HepG2 (cell line): Measurements from ENCODE around the gene AP2S1. TPM values are rescaled to one million over a fixed set of nuclear protein-coding genes. Genes with fewer than 3 reads are reported as not detected.
A peak's percentile ranks its signal among the peaks of the same experiment; 100 is the strongest.

Source experiments
- AHR ChIP-seq: IDR thresholded peaks from 2 replicates; pipeline ENCODE4 v1.6.1; 2018; ENCODE audit warnings: missing genetic modification reagents, missing compliant biosample characterization
- ARNTL ChIP-seq: sonication (generic); formaldehyde crosslinking; IDR thresholded peaks from 2 replicates; pipeline ENCODE4 v1.4.0; 2020; ENCODE audit warnings: mild to moderate bottlenecking, missing genetic modification reagents
- BRD4 ChIP-seq: sonication (generic); formaldehyde crosslinking; IDR thresholded peaks from 2 replicates; pipeline ENCODE4 v1.4.0; 2020; ENCODE audit warnings: missing genetic modification reagents
- CREM ChIP-seq, 2 experiments: sonication (generic) in 1 of 2; formaldehyde crosslinking in 1 of 2; IDR thresholded peaks; 2 replicates each; pipeline versions ENCODE4 v1.4.0 to v1.6.1; 2016 to 2020; ENCODE audit warnings: antibody characterized with exemption in 1 of 2, mild to moderate bottlenecking in 1 of 2, missing genetic modification reagents in 1 of 2
- FOXM1 ChIP-seq: sonication (generic); formaldehyde crosslinking; IDR thresholded peaks from 2 replicates; pipeline ENCODE4 v1.5.0; 2020; ENCODE audit warnings: missing genetic modification reagents
- GPN1 ChIP-seq: sonication (generic); formaldehyde crosslinking; IDR thresholded peaks from 2 replicates; pipeline ENCODE4 v1.5.1; 2020; ENCODE audit warnings: missing genetic modification reagents, borderline replicate concordance
- MED13 ChIP-seq: sonication (generic); formaldehyde crosslinking; IDR thresholded peaks from 2 replicates; pipeline ENCODE4 v1.5.0; 2020; ENCODE audit warnings: missing genetic modification reagents
- MLX ChIP-seq: IDR thresholded peaks from 2 replicates; pipeline ENCODE4 v1.6.1; 2016
- MYNN ChIP-seq: sonication (generic); formaldehyde crosslinking; IDR thresholded peaks from 2 replicates; pipeline ENCODE4 v1.4.0; 2020; ENCODE audit warnings: mild to moderate bottlenecking, low read depth, missing genetic modification reagents
- NFKB2 ChIP-seq: sonication (generic); formaldehyde crosslinking; IDR thresholded peaks from 2 replicates; pipeline ENCODE4 v1.4.0; 2020; ENCODE audit warnings: missing genetic modification reagents, borderline replicate concordance
- NKX3-1 ChIP-seq: sonication (generic); formaldehyde crosslinking; IDR thresholded peaks from 2 replicates; pipeline ENCODE4 v1.5.0; 2020; ENCODE audit warnings: missing genetic modification reagents
- NR3C1 ChIP-seq: sonication (generic); formaldehyde crosslinking; IDR thresholded peaks from 2 replicates; pipeline ENCODE4 v1.4.0; 2020; ENCODE audit warnings: missing genetic modification reagents
- PHF20 ChIP-seq: sonication (generic); formaldehyde crosslinking; IDR thresholded peaks from 2 replicates; pipeline ENCODE4 v1.5.0; 2020; ENCODE audit warnings: mild to moderate bottlenecking, missing genetic modification reagents
- POGK ChIP-seq: sonication (generic); formaldehyde crosslinking; conservative IDR thresholded peaks from 2 replicates; pipeline ENCODE4 v1.8.0; 2022; ENCODE audit warnings: mild to moderate bottlenecking, moderate library complexity, missing genetic modification reagents
- SAP130 ChIP-seq: IDR thresholded peaks from 2 replicates; pipeline ENCODE4 v1.6.1; 2016; ENCODE audit warnings: low read depth
- SKI ChIP-seq: fragments of 450-650 bp; IDR thresholded peaks from one replicate; pipeline ENCODE4 v1.6.1; 2018; ENCODE audit warnings: mild to moderate bottlenecking; ENCODE audit not compliant: partially characterized antibody
- TAF15 ChIP-seq: fragments of 200-400 bp; formaldehyde crosslinking; IDR thresholded peaks from one replicate; pipeline ENCODE4 v1.6.1; 2018; ENCODE audit warnings: mild to moderate bottlenecking, low read depth, low read length; ENCODE audit not compliant: poor library complexity, severe bottlenecking
- TARDBP ChIP-seq: sonication (generic); formaldehyde crosslinking; IDR thresholded peaks from 2 replicates; pipeline ENCODE4 v1.8.0; 2022; ENCODE audit warnings: mild to moderate bottlenecking, missing genetic modification reagents
- UBTF ChIP-seq: sonication (generic); formaldehyde crosslinking; IDR thresholded peaks from 2 replicates; pipeline ENCODE4 v1.4.0; 2020; ENCODE audit warnings: mild to moderate bottlenecking, missing genetic modification reagents
- ZNF12 ChIP-seq: sonication (generic); formaldehyde crosslinking; IDR thresholded peaks from 2 replicates; pipeline ENCODE4 v1.5.0; 2020; ENCODE audit warnings: missing genetic modification reagents
- ZNF234 ChIP-seq: sonication (generic); formaldehyde crosslinking; conservative IDR thresholded peaks from 2 replicates; pipeline ENCODE4 v1.5.1; 2020; ENCODE audit warnings: mild to moderate bottlenecking, missing genetic modification reagents
- ZNF382 ChIP-seq: sonication (generic); formaldehyde crosslinking; IDR thresholded peaks from 2 replicates; pipeline ENCODE4 v1.5.0; 2020; ENCODE audit warnings: missing genetic modification reagents, mild to moderate bottlenecking, borderline replicate concordance
- ZNF562 ChIP-seq: sonication (generic); formaldehyde crosslinking; IDR thresholded peaks from 2 replicates; pipeline ENCODE4 v1.8.0; 2022; ENCODE audit warnings: missing genetic modification reagents, borderline replicate concordance
- ZNF572 ChIP-seq: sonication (generic); formaldehyde crosslinking; IDR thresholded peaks from 2 replicates; pipeline ENCODE4 v1.5.1; 2020; ENCODE audit warnings: mild to moderate bottlenecking, missing genetic modification reagents
- ZNF660 ChIP-seq: sonication (generic); formaldehyde crosslinking; IDR thresholded peaks from 2 replicates; pipeline ENCODE4 v1.5.1; 2020; ENCODE audit warnings: mild to moderate bottlenecking, low read depth, missing genetic modification reagents, borderline replicate concordance
- ZNF703 ChIP-seq: sonication (generic); formaldehyde crosslinking; IDR thresholded peaks from 2 replicates; pipeline ENCODE4 v1.5.1; 2020; ENCODE audit warnings: missing genetic modification reagents, mild to moderate bottlenecking, moderate library complexity, borderline replicate concordance
- ZNF839 ChIP-seq: sonication (generic); formaldehyde crosslinking; IDR thresholded peaks from 2 replicates; pipeline ENCODE4 v1.4.0; 2020; ENCODE audit warnings: missing genetic modification reagents, mild to moderate bottlenecking, borderline replicate concordance
- polyA plus RNA-seq, 8 experiments: library from polyadenylated mRNA; depleted of rRNA in 3 of 8; stranded (reverse) in 7 of 8; unstranded in 1 of 8; fragments of >200 nt; fragmentation: Illumina TruSeq in 4 of 8; extraction: Trizol in 4 of 8; gene quantifications; 2 replicates each; pipeline versions ENCODE4 v1.2.1 to v1.2.3, GENCODE V29; 2011 to 2016; ENCODE audit warnings: low read depth in 4 of 8, missing spikeins in 1 of 8, mixed read lengths in 1 of 8; ENCODE audit not compliant: insufficient read depth in 1 of 8
- total RNA-seq, 5 experiments: library from RNA; depleted of rRNA; stranded (reverse); fragments of >200 nt; fragmentation: Illumina TruSeq; extraction: Trizol; gene quantifications; 2 replicates each; pipeline ENCODE4 v1.2.3, GENCODE V29; 2016; ENCODE audit warnings: low read depth in 1 of 5

The AP2S1 gene
- total and polyA plus RNA-seq, 2 of the 13 experiments (the other 11 are each of a cell fraction or from before 2014, with no cell fraction given), result 45.2 to 86.1 TPM

- TF ChIP-seq UBTF (CRISPR knock-in tag) (no peak; the same call in 1 of the 2 replicates), GPN1 (no peak), FOXM1 (CRISPR knock-in tag) (peak; percentile 12; the same call in 1 of the 2 replicates), PHF20 (CRISPR knock-in tag) (no peak), MYNN (CRISPR knock-in tag) (no peak; the same call in 1 of the 2 replicates), MED13 (CRISPR knock-in tag) (peak; percentile 66; the same call in 1 of the 2 replicates), ZNF12 (CRISPR knock-in tag) (0 out of 2 replicates have a peak, but pooled peaks have one; percentile 40), ZNF572 (no peak), ZNF234 (no peak), ARNTL (CRISPR knock-in tag) (peak; percentile 76; the same call in 1 of the 2 replicates), CREM (IDR thresholded peaks at IDR 0.05) (peak; percentile 69), CREM (CRISPR knock-in tag; IDR thresholded peaks at IDR 0.05) (no peak), NR3C1 (CRISPR knock-in tag) (no peak), NKX3-1 (CRISPR knock-in tag) (peak; percentile 75), MLX (peak; percentile 61; the same call in 1 of the 2 replicates), BRD4 (CRISPR knock-in tag) (peak; percentile 66), ZNF562 (CRISPR knock-in tag) (no peak), TARDBP (CRISPR knock-in tag) (peak; percentile 14; the same call in 1 of the 2 replicates), AHR (CRISPR knock-in tag) (no peak), SKI (peak; percentile 14), TAF15 (peak; percentile 72), NFKB2 (CRISPR knock-in tag) (no peak), ZNF382 (CRISPR knock-in tag) (no peak), POGK (peak; percentile 91), ZNF660 (CRISPR knock-in tag) (peak; percentile 84; the same call in 1 of the 2 replicates), SAP130 (peak; percentile 96), ZNF839 (CRISPR knock-in tag) (no peak), ZNF703 (peak; percentile 88)
These were observed 9.6 kb upstream of the AP2S1 start (continued) for GRCh38 chr19:46860125-46860845.
